IMR-90 (cell line): Measurements from ENCODE around the gene PKDCC. TPM values are rescaled to one million over a fixed set of nuclear protein-coding genes. Genes with fewer than 3 reads are reported as not detected.

ENCODE experiments used
- ATAC-seq: fragments of 200-7000 bp; cut with Tn5 transposase; 2 replicates; pipeline ENCODE4 v1.9.1; 2020; ENCODE audit warnings: low read depth, mild to moderate bottlenecking, moderate library complexity
- BruUV-seq: library from RNA; stranded (reverse); fragments of 400-500 nt; replicated peaks from 2 replicates; lab custom pipeline; 2021; lab: Mats Ljungman, UMichigan
- CTCF ChIA-PET: fragments of 300-600 bp; formaldehyde crosslinking; extraction: SDS; loops from one replicate; lab custom pipeline; 2021; ENCODE audit warnings: antibody characterized with exemption; lab: Yijun Ruan, JAX
- POLR2A ChIA-PET: fragments of 300-600 bp; sonication (Branson Sonifier 250); formaldehyde crosslinking; loops from one replicate; lab custom pipeline; 2022; ENCODE audit warnings: antibody characterized with exemption; ENCODE audit not compliant: unreplicated experiment; lab: Charles Lee
- DNase-seq: peaks from one replicate; pipeline ENCODE4 v3.0.0; 2013
- H2AFZ ChIP-seq: replicated peaks from 2 replicates; pipeline ENCODE3; 2013; ENCODE audit warnings: low read length, mild to moderate bottlenecking; ENCODE audit not compliant: poor library complexity
- H2AK5ac ChIP-seq: 2 replicates; pipeline ENCODE4 v1.6.1; 2013; ENCODE audit warnings: low read depth, low read length, inconsistent platforms
- H2AK9ac ChIP-seq: replicated peaks from 2 replicates; pipeline ENCODE3; 2013; ENCODE audit warnings: mild to moderate bottlenecking, low read depth, low read length, moderate library complexity; ENCODE audit not compliant: poor library complexity
- H2BK120ac ChIP-seq: 2 replicates; pipeline ENCODE4 v1.6.1; 2013; ENCODE audit warnings: low read depth, low read length, inconsistent platforms
- H2BK15ac ChIP-seq: 3 replicates; pipeline ENCODE4 v1.6.1; 2013; ENCODE audit warnings: low read depth, low read length, inconsistent platforms
- H2BK20ac ChIP-seq: 2 replicates; pipeline ENCODE4 v1.6.1; 2013; ENCODE audit warnings: low read depth, mild to moderate bottlenecking, inconsistent platforms, low read length, moderate library complexity
- H2BK5ac ChIP-seq: 2 replicates; pipeline ENCODE4 v1.6.1; 2013; ENCODE audit warnings: mild to moderate bottlenecking, low read depth, low read length, inconsistent platforms; ENCODE audit not compliant: poor library complexity, severe bottlenecking
- H3K14ac ChIP-seq: replicated peaks from 2 replicates; pipeline ENCODE4 v1.6.1; 2013; ENCODE audit warnings: low read depth, low read length, inconsistent platforms
- H3K18ac ChIP-seq: 2 replicates; pipeline ENCODE4 v1.6.1; 2013; ENCODE audit warnings: low read depth, low read length, control low read depth
- H3K23ac ChIP-seq: 2 replicates; pipeline ENCODE4 v1.6.1; 2013; ENCODE audit warnings: low read depth, low read length, inconsistent platforms
- H3K27ac ChIP-seq: 2 replicates; pipeline ENCODE4 v1.5.1; 2013; ENCODE audit warnings: mild to moderate bottlenecking, control low read depth, low read length; ENCODE audit not compliant: insufficient read depth
- H3K27me3 ChIP-seq: 2 replicates; pipeline ENCODE4 v1.6.1; 2013; ENCODE audit warnings: low read length; ENCODE audit not compliant: control insufficient read depth, insufficient read depth
- H3K36me3 ChIP-seq: 2 replicates; pipeline ENCODE4 v1.6.1; 2013; ENCODE audit warnings: low read length, mixed read lengths; ENCODE audit not compliant: control insufficient read depth, insufficient read depth
- H3K4ac ChIP-seq: 2 replicates; pipeline ENCODE4 v1.6.1; 2013; ENCODE audit warnings: low read depth, low read length, inconsistent platforms
- H3K4me1 ChIP-seq: 2 replicates; pipeline ENCODE4 v1.6.1; 2013; ENCODE audit warnings: low read length, mixed read lengths; ENCODE audit not compliant: control insufficient read depth, insufficient read depth
- H3K4me2 ChIP-seq: 2 replicates; pipeline ENCODE4 v1.6.1; 2013; ENCODE audit warnings: low read depth, mild to moderate bottlenecking, control low read depth, low read length, moderate library complexity
- H3K4me3 ChIP-seq: 2 replicates; pipeline ENCODE4 v1.5.1; 2013; ENCODE audit warnings: low read depth, mild to moderate bottlenecking, control low read depth, low read length, moderate library complexity; ENCODE audit not compliant: insufficient read depth
- H3K56ac ChIP-seq: 2 replicates; pipeline ENCODE4 v1.6.1; 2013; ENCODE audit warnings: low read length, inconsistent platforms; ENCODE audit not compliant: insufficient read depth; ENCODE audit errors: extremely low read depth
- H3K79me1 ChIP-seq, 2 experiments: 2 replicates each; pipeline ENCODE4 v1.6.1; 2013; ENCODE audit warnings: low read length in 2 of 2, inconsistent platforms in 1 of 2, low read depth in 1 of 2
- H3K9ac ChIP-seq: 2 replicates; pipeline ENCODE4 v1.6.1; 2013; ENCODE audit warnings: low read depth, low read length, control low read depth
- H3K9me1 ChIP-seq: 2 replicates; pipeline ENCODE4 v1.6.1; 2013; ENCODE audit warnings: low read length, inconsistent platforms; ENCODE audit not compliant: insufficient read depth
- H3K9me3 ChIP-seq: 2 replicates; pipeline ENCODE4 v1.6.1; 2013; ENCODE audit warnings: low read length; ENCODE audit not compliant: control insufficient read depth, insufficient read depth
- H4K20me1 ChIP-seq: 2 replicates; pipeline ENCODE4 v1.6.1; 2013; ENCODE audit warnings: low read length, inconsistent platforms; ENCODE audit not compliant: insufficient read depth
- H4K5ac ChIP-seq: 2 replicates; pipeline ENCODE4 v1.6.1; 2013; ENCODE audit warnings: mild to moderate bottlenecking, low read depth, low read length, control low read depth
- H4K8ac ChIP-seq, 2 experiments: 2 replicates each; pipeline ENCODE4 v1.6.1; 2013; ENCODE audit warnings: low read depth in 2 of 2, low read length in 2 of 2, control low read depth in 1 of 2, inconsistent platforms in 1 of 2
- H4K91ac ChIP-seq: 2 replicates; pipeline ENCODE4 v1.6.1; 2013; ENCODE audit warnings: low read depth, low read length, inconsistent platforms; ENCODE audit not compliant: insufficient read depth
- MXI1 ChIP-seq: IDR thresholded peaks from 2 replicates; pipeline ENCODE4 v1.6.1; 2012; ENCODE audit warnings: low read depth, mild to moderate bottlenecking, low read length, moderate library complexity, borderline replicate concordance
- RAD21 ChIP-seq: IDR thresholded peaks from 2 replicates; pipeline ENCODE4 v1.6.1; 2012; ENCODE audit warnings: low read length, improper control_type of control experiment
- SMC3 ChIP-seq: fragments of 150-350 bp; IDR thresholded peaks from 2 replicates; pipeline ENCODE4 v1.6.1; 2016; ENCODE audit warnings: low read depth, mild to moderate bottlenecking, antibody characterized with exemption, low read length, moderate library complexity
- WGBS, 2 experiments: methylation state at CpG; one replicate each; pipeline versions ENCODE4 v1.1.5 to v1.1.7; 2013; ENCODE audit warnings: missing lambda C conversion rate in 2 of 2; ENCODE audit not compliant: insufficient read length in 1 of 2; ENCODE audit errors: extremely low coverage in 2 of 2; 5-methylcytosine and 5-hydroxymethylcytosine counted together
- dilution Hi-C: fragments of 300-500 bp; cut with HindIII; formaldehyde crosslinking; loops from one replicate; pipeline ENCODE4 v1.14.3; 2018; ENCODE audit warnings: low sequenced_read_pairs; ENCODE audit not compliant: unreplicated experiment
- in situ Hi-C: fragments of 300-500 bp; cut with MboI; formaldehyde crosslinking; loops from 3 replicates; pipeline ENCODE4 v1.14.3; 2019; ENCODE audit warnings: low sequenced_read_pairs, inconsistent platforms, mixed read lengths
- intact Hi-C: fragments of 100-400 bp; cut with micrococcal nuclease; formaldehyde crosslinking; loops from 2 replicates; pipeline ENCODE4 v1.10.0; 2022
- polyA plus RNA-seq, 3 experiments: library from polyadenylated mRNA; depleted of rRNA; stranded (reverse); fragments of >200 nt; gene quantifications; 2 replicates each; pipeline ENCODE4 v1.2.3, GENCODE V29; 2012; ENCODE audit warnings: low replicate concordance in 1 of 3
- total RNA-seq: library from RNA; depleted of rRNA; stranded (reverse); fragments of >200 nt; gene quantifications from 2 replicates; pipeline ENCODE4 v1.2.3, GENCODE V29; 2012
- TF ChIP-seq, protein P1 (sequence below): conservative IDR thresholded peaks from 2 replicates; pipeline ENCODE4 v1.5.1; 2012; ENCODE audit warnings: mild to moderate bottlenecking, low read depth, low read length, improper control_type of control experiment

PKDCC gene
- total and polyA plus RNA-seq, 2 of the 4 experiments (the other 2 are of a cell fraction) = 55.6 to 95.7 TPM

DNA sequence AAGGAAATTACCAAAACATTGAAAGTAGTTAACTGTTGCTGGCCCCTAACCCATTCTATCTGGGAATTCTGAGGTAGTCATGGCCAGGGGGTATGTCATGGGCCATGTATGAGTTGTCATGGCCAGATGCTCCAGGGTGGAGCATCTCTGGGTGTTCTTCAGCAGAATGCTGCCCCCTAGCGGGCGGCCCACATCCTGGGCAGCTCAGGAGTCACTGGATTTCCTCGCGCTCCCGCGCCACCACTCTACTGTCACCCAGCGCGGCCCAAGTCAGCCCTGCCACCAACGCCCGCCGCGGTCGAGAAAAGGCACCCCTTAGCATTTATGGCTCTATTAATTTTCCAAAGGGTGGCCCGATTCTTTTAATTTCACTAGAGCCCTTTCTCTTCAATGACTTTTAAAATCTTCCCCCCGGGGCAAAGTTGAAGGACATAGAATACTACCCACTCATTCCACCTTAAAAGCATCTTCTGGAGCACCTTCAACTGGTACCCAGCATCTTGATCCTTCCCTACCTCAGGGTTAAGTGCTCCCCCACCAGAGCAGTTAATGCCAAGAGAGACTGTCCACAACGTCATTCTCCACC lies 41.6 kb downstream of the PKDCC start:
- Histone ChIP-seq H3K23ac (no peak overlapping the region), H4K91ac (no peak overlapping the region), H4K20me1 (no peaks in the 10 kb centered on the region), H3K36me3 (no peaks in the 10 kb centered on the region), H2AK9ac (no peak overlapping the region), H3K56ac (no peak overlapping the region), H3K14ac (no peak overlapping the region), H4K5ac (no peak overlapping the region), H3K18ac (no peak overlapping the region), H2BK20ac (no peak overlapping the region), H2BK120ac (no peak overlapping the region), H2BK5ac (no peak overlapping the region), H3K4ac (no peak overlapping the region), H3K9me3 (no peaks in the 10 kb centered on the region), H3K4me1 (peaks cover 16% of the 10 kb centered on the region), H3K4me3 (no peak overlapping the region), H3K4me2 (no peak overlapping the region), H3K27me3 (no peaks in the 10 kb centered on the region), H4K8ac (no peak overlapping the region), H2AK5ac (no peak overlapping the region), H2BK15ac (no peak overlapping the region), H2AFZ (peak overlapping the region; percentile 46), H3K27ac (no peak overlapping the region), H3K9ac (no peak overlapping the region), H3K79me1 (0 out of 4 replicates have a peak, but pooled peaks cover 0 to 2% of the 10 kb centered on the region in 2 experiments), H3K9me1 (peaks cover 13% of the 10 kb centered on the region)
- peak; percentile 67 for DNase-seq
- dilution Hi-C loops = loop anchor here (25.0 kb wide), 1 partner anchor 202 kb away; no protein-coding TSS in a partner anchor
- POLR2A ChIA-PET = interaction anchor here (0.5 kb wide), 1 partner anchor 60 kb away, joined by 4 read pairs; no protein-coding TSS in a partner anchor
- 85% methylated on average over 7 of the region's 16 CpGs; no CpG with 5 or more reads in 1 of the 2 experiments for WGBS, 2 experiments
- no TSS peak for BruUV-seq
- TF ChIP-seq MXI1 (no peak), RAD21 (peak; percentile 61), SMC3 (peak; percentile 50)
- TF ChIP-seq, protein P1, sequence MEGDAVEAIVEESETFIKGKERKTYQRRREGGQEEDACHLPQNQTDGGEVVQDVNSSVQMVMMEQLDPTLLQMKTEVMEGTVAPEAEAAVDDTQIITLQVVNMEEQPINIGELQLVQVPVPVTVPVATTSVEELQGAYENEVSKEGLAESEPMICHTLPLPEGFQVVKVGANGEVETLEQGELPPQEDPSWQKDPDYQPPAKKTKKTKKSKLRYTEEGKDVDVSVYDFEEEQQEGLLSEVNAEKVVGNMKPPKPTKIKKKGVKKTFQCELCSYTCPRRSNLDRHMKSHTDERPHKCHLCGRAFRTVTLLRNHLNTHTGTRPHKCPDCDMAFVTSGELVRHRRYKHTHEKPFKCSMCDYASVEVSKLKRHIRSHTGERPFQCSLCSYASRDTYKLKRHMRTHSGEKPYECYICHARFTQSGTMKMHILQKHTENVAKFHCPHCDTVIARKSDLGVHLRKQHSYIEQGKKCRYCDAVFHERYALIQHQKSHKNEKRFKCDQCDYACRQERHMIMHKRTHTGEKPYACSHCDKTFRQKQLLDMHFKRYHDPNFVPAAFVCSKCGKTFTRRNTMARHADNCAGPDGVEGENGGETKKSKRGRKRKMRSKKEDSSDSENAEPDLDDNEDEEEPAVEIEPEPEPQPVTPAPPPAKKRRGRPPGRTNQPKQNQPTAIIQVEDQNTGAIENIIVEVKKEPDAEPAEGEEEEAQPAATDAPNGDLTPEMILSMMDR = peak; percentile 65
- in situ Hi-C loops = loop anchor here (5.0 kb wide), 1 partner anchor 217 kb away; no protein-coding TSS in a partner anchor
- ATAC-seq = peak; percentile 42
- intact Hi-C loops = no loop called here
- CTCF ChIA-PET = interaction anchor here (0.8 to 1.5 kb wide), 4 partner anchors 209 to 1499 kb away, joined by 3 to 7 read pairs (median 4); no protein-coding TSS in a partner anchor
